Esophagus muscularis mucosa (tissue), 4 donors: Measurements from ENCODE around the gene NAXE.
A peak's percentile ranks its signal among the peaks of the same experiment; 100 is the strongest.

Experiments
- CTCF ChIP-seq, 3 experiments: fragments of 200-600 bp in 2 of 3; fragments of 450-650 bp in 1 of 3; sonication (generic) in 2 of 3; IDR thresholded peaks; one replicate each; pipeline ENCODE4 v1.5.1; 2017 to 2019; ENCODE audit warnings: antibody characterized with exemption in 3 of 3, mild to moderate bottlenecking in 2 of 3, moderate library complexity in 1 of 3
- EP300 ChIP-seq: sonication (generic); formaldehyde crosslinking; IDR thresholded peaks from one replicate; pipeline ENCODE4 v1.6.1; 2017; ENCODE audit warnings: antibody characterized with exemption
- POLR2A ChIP-seq: fragments of 450-650 bp; IDR thresholded peaks from one replicate; pipeline ENCODE4 v1.6.1; 2017; ENCODE audit warnings: antibody characterized with exemption, moderate library complexity, mild to moderate bottlenecking, low read depth
- POLR2AphosphoS5 ChIP-seq, 2 donors: sonication (generic); formaldehyde crosslinking; IDR thresholded peaks; one replicate each; pipeline ENCODE4 v1.6.1; 2017; ENCODE audit warnings: antibody characterized with exemption in 2 of 2

- TF ChIP-seq POLR2AphosphoS5 (IDR thresholded peaks at IDR 0.05) (peak in 1 of 2 donors; percentile 12), CTCF (IDR thresholded peaks at IDR 0.05) (peak in 1 of 3 experiments; percentile 7), POLR2A (no peak), EP300 (no peak)
Measured at GRCh38 chr1:156615946-156616345, 24.4 kb downstream of the NAXE start.
